Neural cell (in vitro differentiated cells): Measurements from ENCODE around the gene CXCR3. TPM values are rescaled to one million over a fixed set of nuclear protein-coding genes. Genes with fewer than 3 reads are reported as not detected.

Source experiments
- H2AFZ ChIP-seq: fragments of 200-600, 300-800 bp; sonication (generic), shearing (Covaris generic); 2 replicates; pipeline ENCODE4 v1.6.0; 2014; ENCODE audit warnings: low read depth, mild to moderate bottlenecking, antibody characterized with exemption, low read length, moderate library complexity
- H3F3A ChIP-seq: fragments of 200-600 bp; shearing (Covaris generic); 2 replicates; pipeline ENCODE4 v1.6.1; 2016; ENCODE audit warnings: mild to moderate bottlenecking, moderate library complexity, mixed read lengths, antibody characterized with exemption, low read length; ENCODE audit not compliant: insufficient read depth, poor library complexity, severe bottlenecking
- H3K27ac ChIP-seq: fragments of 200-600, 300-800 bp; sonication (generic), shearing (Covaris generic); 2 replicates; pipeline ENCODE4 v1.5.1; 2014; ENCODE audit warnings: mild to moderate bottlenecking, low read length, moderate library complexity
- H3K27me3 ChIP-seq: fragments of 300-800, 200-600 bp; sonication (generic), shearing (Covaris generic); 2 replicates; pipeline ENCODE4 v1.6.0; 2014; ENCODE audit warnings: mild to moderate bottlenecking, low read depth, low read length, moderate library complexity; ENCODE audit not compliant: insufficient read depth
- H3K36me3 ChIP-seq: fragments of 300-800, 200-600 bp; sonication (generic), shearing (Covaris generic); 2 replicates; pipeline ENCODE4 v1.5.1; 2014; ENCODE audit warnings: mild to moderate bottlenecking, antibody characterized with exemption, low read length, moderate library complexity; ENCODE audit not compliant: insufficient read depth
- H3K4me2 ChIP-seq: fragments of 300-800, 200-600 bp; sonication (generic), shearing (Covaris generic); 2 replicates; pipeline ENCODE4 v1.6.0; 2014; ENCODE audit warnings: mild to moderate bottlenecking, low read length
- H3K4me3 ChIP-seq: fragments of 300-800, 200-600 bp; sonication (generic), shearing (Covaris generic); 2 replicates; pipeline ENCODE4 v1.5.1; 2014; ENCODE audit warnings: mild to moderate bottlenecking, low read length, moderate library complexity
- H3K79me2 ChIP-seq: fragments of 200-600 bp; shearing (Covaris generic); replicated peaks from 2 replicates; pipeline ENCODE4 v1.6.0; 2014; ENCODE audit warnings: mild to moderate bottlenecking, low read length, moderate library complexity; ENCODE audit not compliant: insufficient read depth
- H3K9ac ChIP-seq: fragments of 300-800, 200-600 bp; sonication (generic), shearing (Covaris generic); 2 replicates; pipeline ENCODE4 v1.6.1; 2016; ENCODE audit warnings: mild to moderate bottlenecking, low read length, mixed read lengths
- H3K9me2 ChIP-seq: fragments of 200-600 bp; shearing (Covaris generic); 2 replicates; pipeline ENCODE4 v1.6.1; 2016; ENCODE audit warnings: mild to moderate bottlenecking, low read length, mixed read lengths; ENCODE audit not compliant: insufficient read depth
- H3K9me3 ChIP-seq: fragments of 200-600, 300-800 bp; sonication (generic), shearing (Covaris generic); 2 replicates; pipeline ENCODE4 v1.6.1; 2016; ENCODE audit warnings: mild to moderate bottlenecking, mixed run types, low read length, moderate library complexity, mixed read lengths
- H4K20me1 ChIP-seq: fragments of 200-600 bp; shearing (Covaris generic); 2 replicates; pipeline ENCODE4 v1.6.1; 2016; ENCODE audit warnings: mild to moderate bottlenecking, mixed run types; ENCODE audit not compliant: insufficient read depth
- CTCF ChIP-seq: fragments of 450-650 bp; IDR thresholded peaks from 2 replicates; pipeline ENCODE4 v1.5.1; 2014; ENCODE audit warnings: antibody characterized with exemption, mild to moderate bottlenecking, moderate library complexity; ENCODE audit not compliant: poor library complexity, severe bottlenecking
- EP300 ChIP-seq: fragments of 450-650 bp; conservative IDR thresholded peaks from 2 replicates; pipeline ENCODE4 v1.6.1; 2014; ENCODE audit warnings: antibody characterized with exemption, mild to moderate bottlenecking, moderate library complexity; ENCODE audit not compliant: poor library complexity, severe bottlenecking
- EZH2 ChIP-seq: fragments of 200-600, 300-800 bp; shearing (Covaris generic), sonication (generic); IDR thresholded peaks from 2 replicates; pipeline ENCODE4 v1.6.1; 2014; ENCODE audit warnings: antibody characterized with exemption, low read length, borderline replicate concordance, mild to moderate bottlenecking; ENCODE audit not compliant: insufficient read depth, poor library complexity, severe bottlenecking
- MXI1 ChIP-seq: fragments of 450-650 bp; conservative IDR thresholded peaks from 2 replicates; pipeline ENCODE4 v1.6.1; 2014; ENCODE audit warnings: antibody characterized with exemption, mild to moderate bottlenecking; ENCODE audit not compliant: poor library complexity, severe bottlenecking
- POLR2AphosphoS5 ChIP-seq: IDR thresholded peaks from 2 replicates; pipeline ENCODE4 v1.6.1; 2012
- RAD21 ChIP-seq: fragments of 450-650 bp; conservative IDR thresholded peaks from 2 replicates; pipeline ENCODE4 v1.6.1; 2014; ENCODE audit warnings: antibody characterized with exemption, mild to moderate bottlenecking, moderate library complexity
- REST ChIP-seq: IDR thresholded peaks from 2 replicates; pipeline ENCODE4 v1.6.1; 2012; ENCODE audit warnings: borderline replicate concordance
- SMC3 ChIP-seq: fragments of 450-650 bp; conservative IDR thresholded peaks from 2 replicates; pipeline ENCODE4 v1.6.1; 2014; ENCODE audit warnings: antibody characterized with exemption, mild to moderate bottlenecking, moderate library complexity; ENCODE audit not compliant: poor library complexity
- TAF1 ChIP-seq: IDR thresholded peaks from 2 replicates; pipeline ENCODE4 v1.6.1; 2012; ENCODE audit warnings: low read depth
- polyA plus RNA-seq: library from polyadenylated mRNA; depleted of rRNA; stranded (reverse); fragments of >200 nt; gene quantifications from 2 replicates; pipeline ENCODE4 v1.2.3, GENCODE V29; 2014

CXCR3 gene
- polyA plus RNA-seq, 1 donor from 2014 or later, result not detected

GRCh38 chrX:71661919-71662318 is 43.6 kb upstream of the CXCR3 start:
- Histone ChIP-seq H3F3A (no peaks in the 10 kb centered on the region), H3K27ac (no peak overlapping the region), H3K27me3 (no peaks in the 10 kb centered on the region), H3K4me2 (no peak overlapping the region), H3K9ac (no peak overlapping the region), H2AFZ (no peak overlapping the region), H3K9me3 (no peaks in the 10 kb centered on the region), H3K36me3 (no peaks in the 10 kb centered on the region), H4K20me1 (no peaks in the 10 kb centered on the region), H3K9me2 (no peaks in the 10 kb centered on the region), H3K79me2 (no peaks in the 10 kb centered on the region), H3K4me3 (no peak overlapping the region)
- TF ChIP-seq SMC3, result no peak
- TF ChIP-seq POLR2AphosphoS5, result no peak

GRCh38 chrX:71660562-71661416 is 42.5 kb upstream of the CXCR3 start:
- Histone ChIP-seq H3K27me3 (no peaks in the 10 kb centered on the region), H3K79me2 (no peaks in the 10 kb centered on the region), H4K20me1 (no peaks in the 10 kb centered on the region), H3F3A (no peaks in the 10 kb centered on the region), H3K27ac (no peak overlapping the region), H2AFZ (no peak overlapping the region), H3K36me3 (no peaks in the 10 kb centered on the region), H3K9ac (no peak overlapping the region), H3K9me2 (no peaks in the 10 kb centered on the region), H3K4me3 (no peak overlapping the region), H3K4me2 (no peak overlapping the region), H3K9me3 (no peaks in the 10 kb centered on the region)
- TF ChIP-seq EZH2 (no peak), CTCF (no peak), MXI1 (no peak), REST (no peak), SMC3 (no peak), TAF1 (no peak), RAD21 (no peak), EP300 (no peak), POLR2AphosphoS5 (no peak)
